ENCODE results near the gene DISC1.

- no peak for TF ChIP-seq TARDBP (IDR thresholded peaks at IDR 0.05)
- no peak for TF ChIP-seq FOXK2 (IDR thresholded peaks at IDR 0.05)
- TF ChIP-seq FOXM1 (IDR thresholded peaks at IDR 0.05; ENCODE audit: borderline replicate concordance) = no peak
- no peak for TF ChIP-seq SUZ12 (IDR thresholded peaks at IDR 0.05)
- TF ChIP-seq NFRKB (IDR thresholded peaks at IDR 0.05) = no peak
- no peak for TF ChIP-seq ELF4 (IDR thresholded peaks at IDR 0.05)
Observed at GRCh38 chr1:231734417-231734816, 107.8 kb downstream of the DISC1 start.
